CD4-positive, alpha-beta T cell treated with Interleukin-17A for 4 hours (primary cell): ENCODE measurements around the gene MMS19.
"Not testable (repeated sequence)": the region's sequence is repeated elsewhere in the genome, so short reads cannot be mapped to it uniquely, and the experiment has no call there.

Experiments
- DNase-seq: peaks from one replicate; pipeline ENCODE4 v3.0.0-alpha.2; 2020; ENCODE audit warnings: mixed read lengths

The MMS19 gene

GRCh38 chr10:97498076-97498840 lies at the start of gene MMS19:
Gene MMS19, minus strand, starts transcription at chr10:97498422. Its CDS starts 38 bp downstream, at chr10:97498384.
- peak; percentile 100 for DNase-seq

- no peak for DNase-seq
Observed at GRCh38 chr10:97547962-97548361, 49.7 kb upstream of the MMS19 start.

GRCh38 chr10:97547271-97547600 lies 49.0 kb upstream of the MMS19 start:
- DNase-seq = no peak

- no peak for DNase-seq
Observed at GRCh38 chr10:97546456-97547270, 48.4 kb upstream of the MMS19 start.

GRCh38 chr10:97543025-97543546 lies 44.9 kb upstream of the MMS19 start:
- DNase-seq = peak; percentile 56

- DNase-seq = peak; percentile 35
Observed at GRCh38 chr10:97542169-97543024, 44.2 kb upstream of the MMS19 start.

GRCh38 chr10:97540669-97541500 lies 42.7 kb upstream of the MMS19 start:
- no peak for DNase-seq

- DNase-seq = no peak
Observed at GRCh38 chr10:97539523-97540200, 41.4 kb upstream of the MMS19 start.

GRCh38 chr10:97538839-97539238 lies 40.6 kb upstream of the MMS19 start:
- no peak for DNase-seq

- no peak for DNase-seq
Observed at GRCh38 chr10:97538411-97538810, 40.2 kb upstream of the MMS19 start.

- no peak for DNase-seq
Observed at GRCh38 chr10:97537186-97537869, 39.1 kb upstream of the MMS19 start.

GRCh38 chr10:97534746-97535367 lies 36.6 kb upstream of the MMS19 start:
- DNase-seq = peak; percentile 34

GRCh38 chr10:97533888-97534287 lies 35.7 kb upstream of the MMS19 start:
- DNase-seq = no peak

GRCh38 chr10:97532935-97533671 lies 34.9 kb upstream of the MMS19 start:
- DNase-seq = no peak

GRCh38 chr10:97531401-97531986 lies 33.3 kb upstream of the MMS19 start:
- no peak for DNase-seq

GRCh38 chr10:97529685-97530465 lies 31.7 kb upstream of the MMS19 start:
- no peak for DNase-seq

GRCh38 chr10:97528876-97529275 lies 30.7 kb upstream of the MMS19 start:
- DNase-seq = not testable (repeated sequence)

GRCh38 chr10:97525683-97526110 lies 27.5 kb upstream of the MMS19 start:
- no peak for DNase-seq
